ENCODE data around the gene INSYN2B. TPM values are rescaled to one million over a fixed set of nuclear protein-coding genes. Genes with fewer than 3 reads are reported as not detected.
"Not testable (repeated sequence)": the region's sequence is repeated elsewhere in the genome, so short reads cannot be mapped to it uniquely, and the experiment has no call there.

Gene INSYN2B
- total RNA-seq, 1 donor from 2014 or later, result 0.40 TPM

DNA sequence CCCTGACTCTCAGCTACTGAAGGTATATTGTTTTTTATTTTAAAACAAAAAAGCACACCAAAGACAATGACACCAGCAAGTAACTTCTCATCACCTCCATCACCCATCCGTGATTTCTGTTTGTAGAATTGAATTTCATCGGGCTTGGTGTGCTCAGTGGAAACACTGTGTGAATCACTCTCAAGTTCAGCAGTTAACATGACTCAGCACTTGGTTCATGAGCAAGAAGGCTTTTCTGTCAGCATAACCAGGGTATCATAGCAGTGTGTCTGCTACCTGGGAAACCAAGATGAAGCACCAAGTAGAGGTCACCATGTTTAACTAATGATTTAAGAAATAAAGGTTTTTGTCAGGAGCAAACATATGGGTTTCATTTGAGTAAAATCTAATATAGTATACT, 123.7 kb downstream of the INSYN2B start:
- peak; percentile 29 to 63 for DNase-seq (ENCODE audit: low read depth in 2 of 2)

DNA sequence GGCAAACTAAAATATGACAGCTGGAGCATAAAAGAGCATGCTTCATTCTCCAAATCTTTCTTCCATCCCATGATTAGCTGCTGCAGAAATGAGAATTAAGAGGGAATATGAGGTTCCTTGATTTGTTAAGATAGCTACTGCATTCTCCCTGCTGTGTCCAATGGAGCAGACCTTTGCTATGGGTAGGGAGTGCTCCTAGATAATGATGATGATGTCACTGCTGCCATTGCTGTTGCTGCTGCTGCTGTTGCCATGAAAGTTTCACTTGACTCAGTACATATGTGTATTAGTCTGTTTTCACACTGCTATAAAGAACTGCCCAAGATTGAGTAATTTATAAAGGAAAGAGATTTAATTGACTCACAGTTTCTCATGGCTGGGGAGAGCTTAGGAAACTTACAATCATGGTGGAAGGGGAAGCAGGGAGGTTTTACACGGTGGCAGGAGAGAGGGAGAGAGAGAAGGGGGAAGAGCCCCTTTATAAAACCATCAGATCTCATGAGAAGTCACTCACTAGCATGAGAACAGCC, 128.9 kb downstream of the INSYN2B start:
- DNase-seq (ENCODE audit: low read depth in 2 of 2), result no peak

DNA sequence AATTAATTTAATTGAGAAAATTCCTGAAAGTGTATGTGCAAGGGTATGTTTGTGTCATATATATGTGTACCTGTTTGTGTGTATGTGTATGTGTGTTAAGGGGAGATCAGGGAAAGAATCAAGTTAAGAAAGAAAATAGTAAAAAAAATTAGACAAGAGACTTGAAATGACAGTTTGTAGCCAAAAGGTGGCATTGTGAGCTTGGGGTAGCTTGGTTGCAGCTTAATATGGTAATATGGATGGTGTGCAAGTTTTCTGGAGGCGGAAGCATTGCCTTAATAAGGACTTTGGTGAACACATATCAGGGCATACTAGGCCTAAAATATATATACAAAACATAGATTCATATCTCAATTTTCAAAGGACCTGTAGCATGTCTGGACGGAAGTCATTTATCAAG, 129.9 kb downstream of the INSYN2B start:
- DNase-seq (ENCODE audit: low read depth in 2 of 2), result peak; percentile 4 to 21

DNA sequence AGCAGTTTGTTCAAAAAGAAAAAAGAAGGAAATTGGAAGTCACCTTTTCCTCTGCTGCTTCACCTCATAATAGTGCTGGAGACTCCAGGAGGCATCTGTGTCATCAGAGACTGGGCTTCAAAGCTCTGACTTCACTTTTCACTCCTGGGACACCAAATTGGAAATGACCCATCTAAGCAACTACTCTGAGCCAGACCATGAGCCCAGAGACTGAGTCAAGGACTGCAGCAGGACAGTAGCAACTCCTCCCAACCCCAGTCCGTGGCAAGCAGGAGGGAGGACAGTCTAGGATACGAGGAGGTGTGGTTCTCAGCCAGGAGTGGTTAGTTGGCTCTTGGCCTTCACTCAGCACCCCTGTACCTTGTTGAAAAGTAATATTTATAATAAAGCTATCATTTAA, 131.5 kb downstream of the INSYN2B start:
- DNase-seq (ENCODE audit: low read depth in 2 of 2), result no peak

DNA sequence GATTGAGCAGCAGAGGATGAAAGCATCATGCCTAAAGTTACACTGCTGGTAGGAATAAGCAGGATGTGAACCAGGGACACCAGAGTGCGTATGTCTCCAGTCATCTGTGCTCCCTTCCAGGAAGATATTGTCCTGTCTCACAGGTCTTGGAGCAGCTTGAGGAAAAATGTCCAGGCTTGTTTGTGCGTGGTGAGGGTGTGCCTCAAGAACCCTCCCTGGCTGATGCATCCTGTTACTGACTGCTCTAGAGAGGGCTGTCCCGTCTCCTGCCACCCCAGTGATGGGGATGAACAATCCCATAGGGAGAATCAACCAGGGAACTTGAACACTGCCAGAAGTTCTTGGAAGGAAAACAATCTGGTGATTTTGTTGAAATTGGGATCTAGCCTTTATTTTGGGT, 132.0 kb downstream of the INSYN2B start:
- DNase-seq (ENCODE audit: low read depth in 2 of 2), result no peak

DNA sequence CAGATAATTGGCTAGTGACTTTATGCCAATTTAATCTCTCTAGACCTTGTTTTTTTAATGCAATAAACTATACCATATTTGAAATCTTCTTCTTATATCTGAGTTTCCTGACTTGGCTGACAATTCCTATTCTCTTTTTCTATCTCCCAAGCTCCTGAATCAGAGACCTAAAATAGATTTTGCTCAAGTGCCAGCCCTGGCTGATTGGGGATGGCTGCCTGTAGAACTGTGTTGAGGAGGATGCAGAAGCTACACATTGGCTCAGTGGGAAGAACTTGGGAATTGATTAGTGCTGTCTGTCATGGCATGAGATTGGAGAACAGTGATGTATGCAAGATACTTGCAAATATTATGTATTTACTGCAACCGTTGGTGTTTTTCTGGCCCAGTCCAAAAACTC, 132.8 kb downstream of the INSYN2B start:
- no peak for DNase-seq (ENCODE audit: low read depth in 2 of 2)

DNA sequence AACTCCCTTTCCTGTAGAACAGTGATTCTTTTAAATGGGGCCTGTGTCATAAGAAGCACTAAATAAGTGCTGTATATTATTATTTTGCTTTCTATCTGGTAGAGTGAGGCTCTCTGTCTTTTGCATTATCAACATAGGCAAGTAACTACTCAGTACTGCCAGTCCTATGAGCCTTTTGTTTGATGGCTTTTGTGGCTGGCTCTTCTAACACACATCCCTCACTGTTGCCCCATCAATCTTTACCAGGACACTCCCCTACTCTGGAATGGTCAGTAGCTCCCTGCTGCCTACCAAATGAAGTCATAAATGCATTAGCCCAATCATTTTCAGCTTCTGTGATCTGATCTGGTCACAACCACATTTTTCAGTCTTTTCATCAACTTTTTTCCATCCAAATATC, 137.6 kb downstream of the INSYN2B start:
- DNase-seq (ENCODE audit: low read depth in 2 of 2), result no peak

DNA sequence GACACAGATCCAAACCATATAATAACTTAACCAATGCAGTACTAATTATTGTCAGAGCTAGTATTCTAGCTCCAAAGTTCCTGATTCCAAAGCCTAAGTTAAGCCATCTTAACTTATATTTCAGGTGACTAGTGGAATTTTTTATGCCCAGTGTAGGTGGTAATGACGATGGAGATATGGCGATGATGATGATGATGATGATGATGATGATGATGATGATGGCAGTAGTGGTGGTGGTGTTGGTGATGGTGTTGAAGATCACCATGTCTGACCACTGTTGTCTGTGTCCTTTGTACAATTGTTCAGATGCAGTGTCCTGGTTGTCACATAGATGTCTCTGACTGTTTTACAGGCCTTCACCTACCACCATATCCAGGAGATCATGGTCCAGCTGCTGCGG, 139.9 kb downstream of the INSYN2B start:
- DNase-seq (ENCODE audit: low read depth in 2 of 2), result no peak

DNA sequence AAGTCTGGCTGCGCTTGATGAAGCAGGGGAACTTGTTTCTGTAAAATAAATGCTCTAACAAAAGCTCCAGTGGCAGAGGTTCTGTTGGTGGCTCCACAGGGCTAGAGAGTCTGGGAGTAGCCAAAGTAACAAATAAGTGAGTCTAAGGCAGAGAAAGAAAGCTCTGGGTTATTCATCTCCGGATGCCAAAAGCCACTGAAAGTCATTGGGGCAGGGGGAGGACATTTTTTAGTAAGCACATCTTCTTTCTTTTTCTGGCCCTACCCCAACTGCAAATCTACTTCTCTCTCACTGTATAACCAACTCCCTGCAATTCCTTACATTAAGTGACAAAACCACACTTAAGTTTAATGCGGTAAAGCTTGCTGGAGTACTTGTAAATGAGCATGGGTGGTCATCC, 141.6 kb downstream of the INSYN2B start:
- no peak for DNase-seq (ENCODE audit: low read depth in 2 of 2)

DNA sequence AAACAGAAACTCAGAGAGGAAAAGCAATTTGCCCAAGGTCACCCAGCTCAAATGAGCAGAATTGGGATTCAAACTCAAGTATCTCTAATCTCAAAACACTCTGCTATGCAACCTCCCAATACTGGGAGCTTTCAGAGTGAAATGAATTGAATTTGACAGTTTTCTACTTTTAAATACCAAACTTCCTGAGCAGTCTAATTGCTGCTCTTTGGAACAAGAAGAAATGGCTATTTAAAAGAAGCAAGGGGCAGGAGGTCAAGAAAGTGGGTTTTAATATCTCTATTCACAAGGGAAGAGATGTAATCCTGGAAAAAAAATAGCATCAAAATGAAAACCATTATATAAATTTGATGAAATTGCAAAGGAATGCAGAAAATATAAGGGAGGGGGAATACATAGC, 142.6 kb downstream of the INSYN2B start:
- no peak for DNase-seq (ENCODE audit: low read depth in 2 of 2)

DNA sequence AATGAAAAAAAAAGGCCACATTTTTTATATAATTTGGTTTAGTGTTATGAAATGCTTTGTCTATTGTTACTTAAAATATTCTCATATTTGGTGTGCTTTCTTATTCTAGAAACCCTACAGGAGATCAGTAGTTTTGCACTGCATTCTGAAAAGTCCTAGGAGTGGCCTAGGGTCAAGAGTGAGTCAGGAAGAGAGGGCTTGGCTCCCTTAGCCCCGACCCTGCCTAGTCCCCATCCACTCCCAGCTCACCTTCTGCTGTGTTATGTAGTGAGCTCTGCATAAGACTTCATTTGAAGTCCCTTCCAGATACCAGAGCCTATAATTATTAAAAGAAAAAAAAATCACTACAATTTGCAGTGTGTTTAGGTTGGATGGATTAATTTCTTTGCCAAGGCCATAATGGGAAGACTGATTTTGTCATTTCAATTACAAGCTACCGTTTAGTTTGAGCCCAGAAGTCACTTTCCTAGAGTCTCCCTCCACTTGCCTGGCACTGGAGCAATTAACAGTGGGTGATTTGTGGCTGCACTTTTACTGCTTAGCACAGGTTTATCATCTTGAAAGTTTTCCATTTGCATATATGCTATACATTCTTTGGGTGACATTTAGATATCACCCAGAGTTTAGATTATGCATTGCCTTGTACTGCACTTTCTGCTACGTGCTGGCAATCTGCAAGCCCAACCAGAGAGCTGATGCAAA, 143.3 kb downstream of the INSYN2B start:
- DNase-seq (ENCODE audit: low read depth in 2 of 2), result no peak

DNA sequence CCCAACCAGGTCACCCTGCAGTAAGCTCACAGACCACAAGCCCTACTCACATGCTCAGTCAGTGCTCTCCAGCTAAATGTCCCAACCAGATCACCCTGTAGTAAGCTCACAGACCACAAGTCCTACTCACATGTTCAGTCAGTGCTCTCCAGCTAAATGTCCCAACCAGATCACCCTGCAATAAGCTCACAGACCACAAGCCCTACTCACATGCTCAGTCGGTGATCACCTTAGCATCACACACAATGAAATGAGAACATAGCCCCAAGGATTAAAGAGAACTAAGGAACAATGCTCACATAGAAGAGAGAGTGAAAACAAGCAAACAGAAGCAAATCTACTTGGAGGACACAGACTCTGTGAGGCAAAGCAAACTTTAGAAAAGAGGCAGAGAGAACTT, 145.8 kb downstream of the INSYN2B start:
- not testable (repeated sequence) for DNase-seq (ENCODE audit: low read depth in 2 of 2)

DNA sequence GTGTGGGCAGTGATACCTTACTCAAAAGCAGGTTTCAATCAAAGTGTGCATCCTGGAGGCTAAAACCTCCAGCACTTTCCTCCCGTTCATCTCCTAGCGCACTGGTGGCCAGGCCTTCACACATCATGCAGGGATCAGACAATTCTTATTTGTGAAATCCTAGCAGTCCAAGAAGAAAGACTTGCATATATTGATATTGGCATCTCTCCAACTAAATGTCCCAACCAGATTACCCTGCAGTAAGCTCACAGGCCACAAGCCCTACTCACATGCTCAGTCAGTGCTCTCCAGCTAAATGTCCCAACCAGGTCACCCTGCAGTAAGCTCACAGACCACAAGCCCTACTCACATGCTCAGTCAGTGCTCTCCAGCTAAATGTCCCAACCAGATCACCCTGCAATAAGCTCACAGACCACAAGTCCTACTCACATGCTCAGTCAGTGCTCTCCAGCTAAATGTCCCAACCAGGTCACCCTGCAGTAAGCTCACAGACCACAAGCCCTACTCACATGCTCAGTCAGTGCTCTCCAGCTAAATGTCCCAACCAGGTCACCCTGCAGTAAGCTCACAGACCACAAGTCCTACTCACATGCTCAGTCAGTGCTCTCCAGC, 146.5 kb downstream of the INSYN2B start:
- DNase-seq (ENCODE audit: low read depth in 2 of 2), result not testable (repeated sequence)

DNA sequence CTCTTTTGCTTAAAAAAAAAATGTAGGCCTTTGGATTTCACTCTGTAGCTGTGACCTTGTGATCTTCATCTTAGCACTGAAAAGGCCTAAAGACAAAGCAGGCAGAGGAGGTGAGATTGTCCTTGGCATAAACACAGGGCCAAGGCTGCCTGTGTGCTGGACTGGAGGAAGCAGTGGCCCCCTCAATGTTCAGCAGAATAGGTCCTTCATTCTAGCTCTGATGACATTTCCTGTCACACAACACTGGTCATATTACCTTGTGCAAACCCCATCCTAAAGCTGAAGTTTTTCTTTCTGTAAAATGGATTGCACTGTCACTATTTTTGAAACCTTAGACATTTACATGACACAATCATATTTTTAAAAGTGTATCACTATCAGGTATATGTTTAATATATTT, 147.4 kb downstream of the INSYN2B start:
- no peak for DNase-seq (ENCODE audit: low read depth in 2 of 2)

DNA sequence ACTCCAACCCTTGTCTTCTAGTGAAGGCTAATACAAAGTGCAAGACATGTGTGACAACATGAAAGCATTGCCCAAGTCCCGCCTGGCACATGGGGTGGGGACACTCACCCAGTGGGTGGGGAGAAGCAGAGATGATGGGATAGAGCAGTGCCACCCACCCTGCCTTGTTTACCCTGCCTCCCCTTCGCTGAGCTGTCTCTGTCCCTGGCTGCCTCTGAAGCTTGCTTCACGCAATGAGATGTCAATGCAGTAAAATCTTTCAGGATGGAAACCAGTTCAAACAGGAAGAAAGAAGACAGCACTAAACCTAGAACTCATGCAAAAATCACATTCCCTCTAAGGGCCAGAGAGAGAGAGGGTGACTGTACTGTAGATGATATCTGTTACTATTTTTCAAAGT, 148.0 kb downstream of the INSYN2B start:
- DNase-seq (ENCODE audit: low read depth in 2 of 2), result no peak

DNA sequence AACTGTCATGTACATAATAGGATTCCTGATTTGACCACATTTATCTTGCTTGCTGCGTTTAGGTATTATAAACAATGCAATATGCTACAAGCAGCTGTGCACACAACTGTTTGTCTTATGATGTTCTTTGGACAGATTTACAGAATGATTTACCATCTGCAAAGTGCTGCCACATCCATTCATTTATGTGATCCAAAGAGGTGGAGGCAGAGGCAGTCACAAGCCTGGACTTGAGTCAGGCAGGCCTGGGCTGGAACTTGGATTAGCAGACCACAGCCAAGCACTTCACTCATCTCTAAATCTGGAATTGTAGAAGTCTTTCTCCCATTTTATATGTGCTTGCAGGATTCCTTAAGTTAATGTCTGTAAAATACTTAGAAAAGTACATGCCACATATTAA, 149.0 kb downstream of the INSYN2B start:
- no peak for DNase-seq (ENCODE audit: low read depth in 2 of 2)

DNA sequence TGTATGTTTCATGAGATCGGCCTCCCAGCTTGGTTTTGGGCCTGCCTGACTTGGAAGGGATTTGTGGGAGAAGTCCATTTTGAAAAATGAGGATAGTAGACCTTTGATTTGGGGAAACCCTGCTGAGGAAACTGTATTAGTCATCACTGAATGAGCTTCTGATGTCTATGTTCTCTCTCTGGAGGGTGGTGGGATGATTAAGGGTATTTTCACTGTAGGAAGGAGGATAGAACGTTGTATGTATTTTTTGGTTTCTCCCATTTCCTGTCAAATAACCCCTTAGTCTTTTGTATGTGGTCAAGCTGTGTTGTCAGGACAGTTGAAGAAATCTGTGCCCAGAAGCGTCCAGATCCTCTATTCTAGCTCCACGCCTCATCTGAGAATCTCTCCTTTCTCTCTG, 151.9 kb downstream of the INSYN2B start:
- DNase-seq (ENCODE audit: low read depth in 2 of 2), result no peak

DNA sequence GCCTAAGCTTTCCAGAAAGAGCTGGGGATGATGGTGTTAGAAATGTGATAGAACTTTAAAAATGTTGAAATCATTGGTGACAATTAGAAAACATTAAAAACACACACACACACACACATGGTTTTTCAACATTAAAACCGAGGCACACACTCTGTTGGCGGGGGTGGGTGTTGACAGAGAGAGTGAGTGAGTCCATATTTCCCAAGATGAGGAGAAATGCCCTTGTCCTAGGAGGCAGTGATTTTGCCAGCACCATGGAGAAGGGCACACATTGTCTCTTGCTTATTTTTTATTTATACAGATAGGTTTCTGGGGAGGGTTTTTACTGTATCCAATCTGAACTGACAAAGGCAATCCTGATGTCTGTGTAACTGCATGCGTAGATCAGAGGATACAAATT, 152.5 kb downstream of the INSYN2B start:
- DNase-seq (ENCODE audit: low read depth in 2 of 2), result no peak

DNA sequence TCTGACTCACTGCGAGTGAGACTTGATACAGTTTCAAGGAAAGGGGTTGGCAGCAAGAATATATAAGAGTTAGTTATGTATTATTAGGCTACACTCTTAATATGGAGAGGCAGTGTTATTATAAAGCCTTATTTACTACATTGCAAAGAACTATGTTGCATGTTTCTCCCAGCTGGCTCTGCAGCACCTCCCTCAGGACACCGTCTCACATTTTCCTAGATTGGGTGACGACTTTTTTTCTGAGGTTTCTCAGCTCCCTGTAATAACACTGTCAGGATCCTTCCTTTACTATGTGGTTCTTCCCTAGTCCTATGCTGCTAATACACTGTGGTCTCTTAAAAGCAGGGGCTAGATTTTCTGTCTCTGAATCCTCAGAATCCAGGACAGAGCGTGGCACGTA, 153.7 kb downstream of the INSYN2B start:
- peak in 1 of 2 donors; percentile 3 for DNase-seq (ENCODE audit: low read depth in 2 of 2)

DNA sequence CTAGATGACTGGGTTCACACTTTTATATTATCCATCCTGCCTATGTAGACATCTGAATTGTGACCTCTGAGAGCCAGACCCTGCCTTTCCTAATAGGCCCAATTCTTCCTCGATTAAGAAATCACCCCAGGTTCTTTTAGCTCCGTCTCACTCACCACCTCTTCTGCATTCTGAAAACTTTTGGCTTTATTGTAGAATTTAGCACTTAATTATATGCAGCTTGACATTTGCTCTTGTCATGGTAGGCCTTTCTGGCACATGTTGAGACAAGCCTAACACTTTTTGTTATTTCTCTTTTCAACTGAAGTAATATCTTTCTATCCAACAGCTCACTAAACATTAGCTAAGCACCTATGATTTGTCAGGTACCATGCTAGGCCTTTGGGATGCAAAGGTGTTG, 163.3 kb downstream of the INSYN2B start:
- DNase-seq (ENCODE audit: low read depth in 2 of 2), result no peak

DNA sequence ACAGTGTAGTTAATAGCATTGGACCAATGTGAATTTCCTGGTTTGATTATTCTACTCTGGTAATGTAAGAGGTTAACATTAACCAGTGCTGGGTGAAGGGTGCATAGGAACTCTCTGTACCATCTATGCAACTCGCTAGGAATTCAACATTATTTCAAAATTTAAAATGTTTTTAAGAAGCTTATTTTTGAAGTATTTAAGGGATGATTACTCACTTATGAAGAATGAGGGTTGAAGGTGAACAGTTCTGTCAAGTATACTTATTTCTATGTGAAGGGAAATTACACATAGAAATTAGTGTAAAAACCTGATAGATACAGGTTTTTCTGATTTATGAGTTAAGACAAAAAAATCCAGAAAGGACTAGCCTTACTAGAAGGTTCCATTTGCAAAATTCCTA, 165.8 kb downstream of the INSYN2B start:
- no peak for DNase-seq (ENCODE audit: low read depth in 2 of 2)

Data from lung microvascular endothelial cell (primary cell).